ENCODE data around the gene GSDME.

DNA sequence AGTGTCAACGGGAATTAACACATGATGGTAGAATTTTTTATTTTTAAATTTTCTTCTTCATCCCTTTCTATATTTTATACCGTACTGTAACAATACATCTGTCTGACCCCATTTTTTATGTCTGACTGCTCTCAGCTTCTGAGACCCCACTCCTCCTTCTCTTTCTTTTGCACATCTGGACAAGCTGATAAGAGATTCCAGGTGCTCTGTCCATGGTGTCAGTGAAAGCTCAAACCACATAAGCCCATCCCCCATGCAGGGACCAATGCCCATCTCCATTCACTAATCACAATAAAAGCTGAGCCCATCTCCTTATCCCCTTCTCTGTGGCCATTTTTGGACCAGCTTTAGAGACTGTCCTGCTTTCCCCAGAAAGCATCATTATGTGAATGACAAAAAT lies 8.7 kb downstream of the GSDME start:
- TF ChIP-seq, protein P1, sequence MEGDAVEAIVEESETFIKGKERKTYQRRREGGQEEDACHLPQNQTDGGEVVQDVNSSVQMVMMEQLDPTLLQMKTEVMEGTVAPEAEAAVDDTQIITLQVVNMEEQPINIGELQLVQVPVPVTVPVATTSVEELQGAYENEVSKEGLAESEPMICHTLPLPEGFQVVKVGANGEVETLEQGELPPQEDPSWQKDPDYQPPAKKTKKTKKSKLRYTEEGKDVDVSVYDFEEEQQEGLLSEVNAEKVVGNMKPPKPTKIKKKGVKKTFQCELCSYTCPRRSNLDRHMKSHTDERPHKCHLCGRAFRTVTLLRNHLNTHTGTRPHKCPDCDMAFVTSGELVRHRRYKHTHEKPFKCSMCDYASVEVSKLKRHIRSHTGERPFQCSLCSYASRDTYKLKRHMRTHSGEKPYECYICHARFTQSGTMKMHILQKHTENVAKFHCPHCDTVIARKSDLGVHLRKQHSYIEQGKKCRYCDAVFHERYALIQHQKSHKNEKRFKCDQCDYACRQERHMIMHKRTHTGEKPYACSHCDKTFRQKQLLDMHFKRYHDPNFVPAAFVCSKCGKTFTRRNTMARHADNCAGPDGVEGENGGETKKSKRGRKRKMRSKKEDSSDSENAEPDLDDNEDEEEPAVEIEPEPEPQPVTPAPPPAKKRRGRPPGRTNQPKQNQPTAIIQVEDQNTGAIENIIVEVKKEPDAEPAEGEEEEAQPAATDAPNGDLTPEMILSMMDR (IDR thresholded peaks at IDR 0.05; ENCODE audit: insufficient read depth, low read length), result no peak
- TF ChIP-seq SPI1 (IDR thresholded peaks at IDR 0.05; ENCODE audit: borderline replicate concordance, low read depth) (no peak), POLR2AphosphoS5 (IDR thresholded peaks at IDR 0.05; ENCODE audit: low read depth) (no peak)
- TF ChIP-seq, protein P2, sequence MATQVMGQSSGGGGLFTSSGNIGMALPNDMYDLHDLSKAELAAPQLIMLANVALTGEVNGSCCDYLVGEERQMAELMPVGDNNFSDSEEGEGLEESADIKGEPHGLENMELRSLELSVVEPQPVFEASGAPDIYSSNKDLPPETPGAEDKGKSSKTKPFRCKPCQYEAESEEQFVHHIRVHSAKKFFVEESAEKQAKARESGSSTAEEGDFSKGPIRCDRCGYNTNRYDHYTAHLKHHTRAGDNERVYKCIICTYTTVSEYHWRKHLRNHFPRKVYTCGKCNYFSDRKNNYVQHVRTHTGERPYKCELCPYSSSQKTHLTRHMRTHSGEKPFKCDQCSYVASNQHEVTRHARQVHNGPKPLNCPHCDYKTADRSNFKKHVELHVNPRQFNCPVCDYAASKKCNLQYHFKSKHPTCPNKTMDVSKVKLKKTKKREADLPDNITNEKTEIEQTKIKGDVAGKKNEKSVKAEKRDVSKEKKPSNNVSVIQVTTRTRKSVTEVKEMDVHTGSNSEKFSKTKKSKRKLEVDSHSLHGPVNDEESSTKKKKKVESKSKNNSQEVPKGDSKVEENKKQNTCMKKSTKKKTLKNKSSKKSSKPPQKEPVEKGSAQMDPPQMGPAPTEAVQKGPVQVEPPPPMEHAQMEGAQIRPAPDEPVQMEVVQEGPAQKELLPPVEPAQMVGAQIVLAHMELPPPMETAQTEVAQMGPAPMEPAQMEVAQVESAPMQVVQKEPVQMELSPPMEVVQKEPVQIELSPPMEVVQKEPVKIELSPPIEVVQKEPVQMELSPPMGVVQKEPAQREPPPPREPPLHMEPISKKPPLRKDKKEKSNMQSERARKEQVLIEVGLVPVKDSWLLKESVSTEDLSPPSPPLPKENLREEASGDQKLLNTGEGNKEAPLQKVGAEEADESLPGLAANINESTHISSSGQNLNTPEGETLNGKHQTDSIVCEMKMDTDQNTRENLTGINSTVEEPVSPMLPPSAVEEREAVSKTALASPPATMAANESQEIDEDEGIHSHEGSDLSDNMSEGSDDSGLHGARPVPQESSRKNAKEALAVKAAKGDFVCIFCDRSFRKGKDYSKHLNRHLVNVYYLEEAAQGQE (IDR thresholded peaks at IDR 0.05; ENCODE audit: insufficient replicate concordance, low read depth), result peak; percentile 70

Data from HL-60 (cell line).